Islet of Langerhans (tissue), 1 donor: ENCODE measurements around the gene PXDN.
"Not testable (repeated sequence)": the region's sequence is repeated elsewhere in the genome, so short reads cannot be mapped to it uniquely, and the experiment has no call there.

ENCODE experiments used
- FAIRE-seq: peaks from one replicate; lab custom pipeline; 2011; peaks lifted over from hg19 to GRCh38; lab: Jason Lieb, UNC

Gene PXDN

GRCh38 chr2:1683297-1683696 lies 61.0 kb downstream of the PXDN start:
- no peak for FAIRE-seq

- no peak for FAIRE-seq
Observed at GRCh38 chr2:1682181-1682440, 62.2 kb downstream of the PXDN start.

DNA sequence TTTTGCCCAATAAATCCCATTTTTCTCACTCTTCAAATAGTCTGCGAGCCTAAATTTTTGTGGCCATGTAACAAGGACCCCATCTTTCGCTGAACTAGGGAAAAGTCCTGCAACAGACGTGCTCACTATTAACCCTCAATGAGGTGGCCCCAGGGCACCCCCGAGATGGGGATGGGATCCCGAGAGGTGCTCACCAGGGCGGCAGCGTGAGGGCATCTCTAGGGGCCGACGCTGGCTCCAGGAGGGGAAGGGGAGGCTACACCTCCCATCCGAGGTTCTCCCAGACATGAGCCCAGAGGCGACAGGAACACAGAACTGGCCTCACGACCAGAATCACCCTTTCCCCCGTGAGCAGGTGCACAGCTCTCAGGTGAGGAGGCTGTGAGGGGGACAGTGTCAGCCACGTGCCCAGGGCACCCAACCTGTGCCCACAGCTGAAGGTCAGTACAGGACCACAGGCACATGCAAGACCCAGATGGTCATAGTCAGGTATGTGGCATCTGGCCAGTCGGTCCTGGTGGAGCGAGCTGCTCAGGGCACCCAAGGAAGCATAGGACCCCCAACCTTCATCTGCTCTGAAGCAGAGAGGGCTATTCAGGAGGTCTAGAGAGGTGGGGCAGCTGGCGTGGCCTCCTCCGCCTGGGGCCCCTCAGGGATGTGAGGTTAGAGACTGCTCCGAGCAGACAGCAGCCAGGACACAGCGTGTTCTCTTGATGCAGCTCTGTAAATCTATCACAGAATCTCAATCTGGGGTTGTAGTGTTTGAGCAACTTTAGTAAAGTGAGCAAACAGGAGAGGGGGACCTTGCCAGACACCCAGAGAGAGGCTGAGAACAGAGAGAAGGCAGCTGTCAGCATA lies 62.8 kb downstream of the PXDN start:
- no peak for FAIRE-seq

- no peak for FAIRE-seq
Observed at GRCh38 chr2:1681017-1681318, 63.3 kb downstream of the PXDN start.

GRCh38 chr2:1680222-1681016 lies 63.9 kb downstream of the PXDN start:
- FAIRE-seq: no peak

DNA sequence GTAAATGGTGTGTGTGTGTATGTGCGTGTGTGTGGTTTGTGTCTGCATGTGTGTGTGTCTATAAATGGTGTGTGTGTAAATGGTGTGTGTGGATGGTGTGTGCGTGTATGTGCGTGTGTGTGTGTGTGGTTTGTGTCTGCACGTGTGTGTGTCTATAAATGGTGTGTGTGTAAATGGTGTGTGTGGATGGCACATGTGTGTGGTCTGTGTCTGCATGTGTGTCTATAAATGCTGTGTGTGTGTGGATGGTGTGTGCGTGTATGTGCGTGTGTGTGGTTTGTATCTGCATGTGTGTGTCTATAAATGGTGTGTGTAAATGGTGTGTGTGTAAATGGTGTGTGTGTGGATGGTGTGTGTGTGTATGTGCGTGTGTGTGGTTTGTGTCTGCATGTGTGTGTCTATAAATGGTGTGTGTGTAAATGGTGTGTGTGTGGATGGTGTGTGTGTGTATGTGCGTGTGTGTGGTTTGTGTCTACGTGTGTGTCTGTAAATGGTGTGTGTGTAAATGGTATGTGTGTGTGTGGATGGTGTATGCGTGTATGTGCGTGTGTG lies 64.8 kb downstream of the PXDN start:
- FAIRE-seq: not testable (repeated sequence)

DNA sequence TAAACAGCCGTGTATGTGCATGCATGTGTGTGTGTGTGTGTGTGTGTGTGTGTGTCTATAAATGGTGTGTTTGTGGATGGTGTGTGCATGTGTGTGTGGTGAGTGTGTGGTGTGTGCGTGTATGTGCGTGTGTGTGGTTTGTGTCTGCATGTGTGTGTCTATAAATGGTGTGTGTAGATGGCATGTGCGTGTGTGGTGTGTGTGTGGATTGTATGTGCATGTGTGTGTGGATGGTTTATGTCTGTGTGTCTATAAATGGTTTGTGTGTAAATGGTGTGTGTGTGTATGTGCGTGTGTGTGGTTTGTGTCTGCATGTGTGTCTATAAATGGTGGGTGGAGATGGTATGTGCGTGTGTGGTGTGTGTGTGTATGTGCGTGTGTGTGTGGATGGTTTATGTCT lies 65.2 kb downstream of the PXDN start:
- not testable (repeated sequence) for FAIRE-seq

- no peak for FAIRE-seq
Observed at GRCh38 chr2:1678609-1679008, 65.7 kb downstream of the PXDN start.

DNA sequence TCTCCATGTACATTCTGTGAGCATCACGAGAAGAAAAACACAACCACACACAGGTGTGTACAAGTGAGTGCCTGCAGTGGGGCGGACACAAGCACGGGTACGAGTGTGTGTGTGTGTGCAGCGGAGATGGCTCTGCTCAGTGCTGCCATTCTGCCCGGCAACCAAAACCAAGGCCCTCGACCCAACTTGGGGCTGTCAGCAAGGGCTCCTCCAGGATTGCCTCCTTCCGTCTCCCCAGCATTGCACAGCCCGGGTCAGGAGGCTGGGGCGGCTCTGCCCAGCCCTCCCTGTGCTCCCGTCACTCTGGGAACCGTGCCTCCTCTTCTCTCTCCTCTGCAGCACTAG lies 66.5 kb downstream of the PXDN start:
- no peak for FAIRE-seq

- FAIRE-seq: no peak
Observed at GRCh38 chr2:1676913-1677820, 67.1 kb downstream of the PXDN start.

DNA sequence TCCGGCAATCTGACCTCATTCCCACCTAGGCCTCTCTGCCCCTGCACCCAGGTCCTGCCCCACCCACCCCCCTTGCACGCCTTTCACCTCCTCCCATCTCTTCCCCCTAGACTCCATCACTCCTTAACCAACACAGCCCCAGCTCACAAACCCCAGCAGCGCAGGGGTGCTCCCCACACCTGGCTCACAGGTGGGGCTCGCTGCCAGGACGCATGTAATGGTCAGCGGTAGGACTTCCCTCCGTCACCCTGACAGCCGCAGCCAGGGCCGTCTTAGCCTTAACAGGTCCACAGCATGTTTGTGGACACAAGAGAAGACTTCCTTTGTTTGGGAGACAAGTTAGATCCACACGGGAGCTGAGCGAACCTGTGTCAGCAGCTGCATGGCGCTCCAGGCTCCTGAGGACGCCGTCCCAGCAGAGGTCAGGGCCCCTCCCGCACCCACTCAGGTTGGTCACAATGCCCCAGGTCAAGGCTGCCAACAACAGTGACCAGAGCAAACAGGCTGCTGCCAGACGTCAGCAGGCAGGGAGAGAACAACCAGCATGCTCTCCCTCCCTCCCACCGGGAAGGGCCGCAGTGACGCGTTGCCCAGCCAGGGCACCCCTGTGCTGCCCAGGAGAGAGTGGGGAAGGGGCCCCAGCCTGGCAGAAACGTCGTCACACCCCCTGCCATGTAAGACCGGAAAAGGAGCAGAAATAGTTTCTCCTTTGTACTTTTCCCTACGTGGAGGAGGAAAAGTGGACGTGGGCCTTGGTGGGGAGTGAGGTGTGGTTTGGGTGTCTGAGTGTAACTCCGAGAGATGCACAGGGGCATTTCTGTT lies 68.0 kb downstream of the PXDN start:
- FAIRE-seq: no peak

DNA sequence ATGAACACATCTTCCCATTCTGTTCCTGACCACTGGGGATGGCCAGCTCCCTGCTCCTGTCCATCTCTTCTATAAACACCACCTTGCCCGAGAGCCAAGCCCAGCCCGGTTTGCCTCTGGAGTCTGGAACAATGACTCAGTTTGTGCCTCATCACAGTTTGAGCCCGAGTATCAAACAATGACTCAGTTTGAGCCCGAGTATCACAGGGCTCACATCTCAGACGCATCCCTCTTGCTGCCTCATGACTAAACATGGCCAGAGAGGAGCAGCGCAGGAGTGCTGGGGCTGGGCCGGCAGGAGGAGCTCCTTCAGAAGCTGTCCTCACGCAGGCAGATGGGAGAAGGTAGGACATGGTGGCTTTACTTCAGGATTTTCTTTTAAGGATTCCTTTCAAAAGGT lies 68.7 kb downstream of the PXDN start:
- no peak for FAIRE-seq

DNA sequence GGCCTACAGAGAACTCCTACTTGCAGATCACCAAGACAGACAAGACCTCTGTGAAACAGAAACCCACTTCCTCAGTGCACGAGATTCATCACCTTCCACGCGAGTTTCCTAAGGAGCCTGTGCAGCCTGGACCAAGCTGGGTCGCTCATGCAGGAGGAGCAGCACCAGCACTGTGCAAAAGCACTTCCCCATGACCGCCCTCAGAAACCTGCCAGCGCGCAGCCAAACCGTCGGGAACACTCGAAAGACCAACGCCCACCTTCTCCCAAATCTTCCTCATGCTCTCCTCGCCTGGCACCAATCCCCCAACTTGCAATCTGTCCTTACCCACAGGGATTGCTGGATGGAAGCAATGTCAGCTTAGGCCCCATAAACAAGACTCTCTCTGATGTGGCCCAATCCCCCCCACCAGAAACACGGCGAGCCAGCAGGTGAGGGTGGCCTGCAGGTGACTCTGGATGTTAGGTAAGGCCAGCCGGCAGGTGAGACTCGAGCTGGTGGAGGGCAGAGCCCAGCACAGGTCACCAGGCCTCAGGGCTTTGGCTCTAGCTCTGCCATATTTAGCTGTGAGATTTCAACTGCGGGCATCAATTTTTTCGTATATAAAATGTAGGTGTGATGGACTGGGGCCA lies 69.4 kb downstream of the PXDN start:
- FAIRE-seq: no peak

- no peak for FAIRE-seq
Observed at GRCh38 chr2:1674276-1674675, 70.0 kb downstream of the PXDN start.

DNA sequence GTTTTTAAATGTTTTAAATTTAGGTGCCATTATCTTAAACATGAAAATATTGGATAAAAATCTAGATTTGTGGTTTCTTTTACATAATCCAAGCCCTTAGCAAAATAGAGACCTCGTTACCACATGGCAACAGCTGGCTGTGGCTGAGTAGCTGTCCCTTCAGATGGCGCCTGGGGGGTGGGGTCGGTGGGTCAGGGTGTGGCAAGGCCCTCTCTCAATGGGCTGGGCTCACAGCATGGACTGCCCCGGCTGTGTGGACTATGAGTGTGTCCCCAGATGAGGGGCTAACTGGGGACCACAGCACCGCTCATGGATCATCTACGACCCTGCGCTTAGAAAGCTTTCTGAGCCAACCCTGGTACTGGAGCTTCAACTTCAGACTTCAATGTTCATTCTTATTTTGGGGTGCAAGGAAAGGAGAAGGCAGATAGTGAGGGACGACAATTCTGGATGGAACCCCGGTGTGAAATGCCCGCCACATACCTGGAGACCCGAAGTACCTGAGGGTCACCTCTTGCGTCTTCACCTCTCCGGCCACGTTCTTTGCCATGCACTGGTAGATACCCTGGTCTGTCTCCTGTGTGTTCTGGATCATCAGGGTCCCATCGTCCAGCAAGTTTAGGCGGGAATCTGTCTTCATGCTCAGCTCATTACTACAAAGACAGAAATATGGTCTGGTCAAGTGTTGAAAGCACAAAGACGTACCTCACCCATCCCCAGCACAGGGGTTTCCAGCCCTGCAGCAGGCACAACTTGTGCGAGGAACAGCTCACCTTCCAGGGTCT lies 71.0 kb downstream of the PXDN start:
- FAIRE-seq: no peak

- FAIRE-seq: no peak
Observed at GRCh38 chr2:1672738-1673137, 71.6 kb downstream of the PXDN start.

GRCh38 chr2:1671916-1672315 lies 72.4 kb downstream of the PXDN start:
- FAIRE-seq: no peak

GRCh38 chr2:1670636-1671035 lies 73.7 kb downstream of the PXDN start:
- no peak for FAIRE-seq

GRCh38 chr2:1665761-1666505 lies 78.4 kb downstream of the PXDN start:
- no peak for FAIRE-seq

DNA sequence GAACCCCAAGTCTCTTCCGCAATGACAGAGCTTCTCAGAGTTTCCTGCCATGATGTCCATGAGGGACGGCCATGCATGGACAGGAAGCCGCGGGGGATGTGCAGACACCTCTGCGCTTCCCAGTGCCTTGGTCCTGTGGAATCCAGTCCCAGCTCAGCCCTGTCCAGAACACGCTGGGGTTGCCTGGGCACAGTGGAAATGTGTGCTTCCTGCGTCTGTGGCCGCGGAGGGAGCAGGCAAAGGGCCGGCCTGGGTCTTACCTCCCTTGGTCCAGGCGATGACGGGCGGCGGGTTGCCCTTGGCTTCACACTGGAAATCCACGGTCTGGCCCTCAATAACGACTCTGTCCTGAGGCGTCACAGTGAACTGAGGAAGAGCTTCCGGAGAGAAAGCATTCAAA lies 79.6 kb downstream of the PXDN start:
- no peak for FAIRE-seq
